Liver (tissue), 9 donors: ENCODE data around the gene RBM34. TPM values are rescaled to one million over a fixed set of nuclear protein-coding genes. Genes with fewer than 3 reads are reported as not detected.

ENCODE experiments used
- DNase-seq: peaks from one replicate; pipeline ENCODE4 v3.0.0-alpha.2; 2017; ENCODE audit warnings: low spot score
- H3K27ac ChIP-seq, 2 donors: one replicate each; pipeline ENCODE4 v1.7.0; 2013; ENCODE audit warnings: inconsistent platforms in 2 of 2, low read length in 2 of 2, control low read depth in 1 of 2, low read depth in 1 of 2, mild to moderate bottlenecking in 1 of 2
- H3K27me3 ChIP-seq, 4 donors: one replicate each; pipeline versions ENCODE4 v1.6.1 to v1.7.0; 2013; ENCODE audit warnings: low read length in 3 of 4, inconsistent platforms in 1 of 4, mild to moderate bottlenecking in 1 of 4, moderate library complexity in 1 of 4; ENCODE audit not compliant: control insufficient read depth in 4 of 4, insufficient read depth in 4 of 4
- H3K36me3 ChIP-seq, 4 donors: one replicate each; pipeline versions ENCODE4 v1.6.1 to v1.7.0; 2013; ENCODE audit warnings: low read length in 3 of 4, mild to moderate bottlenecking in 3 of 4, low read depth in 1 of 4, moderate library complexity in 1 of 4; ENCODE audit not compliant: control insufficient read depth in 4 of 4, insufficient read depth in 3 of 4
- H3K4me1 ChIP-seq, 4 donors: one replicate each; pipeline versions ENCODE4 v1.6.1 to v1.7.0; 2013; ENCODE audit warnings: low read length in 3 of 4, mild to moderate bottlenecking in 3 of 4, moderate library complexity in 1 of 4; ENCODE audit not compliant: control insufficient read depth in 4 of 4, insufficient read depth in 4 of 4
- H3K4me3 ChIP-seq, 3 donors: one replicate each; pipeline versions ENCODE4 v1.6.1 to v1.7.0; 2013; ENCODE audit warnings: low read length in 3 of 3, control low read depth in 1 of 3, low read depth in 1 of 3, mild to moderate bottlenecking in 1 of 3
- H3K9ac ChIP-seq, 2 donors: one replicate each; pipeline ENCODE4 v1.7.0; 2013; ENCODE audit warnings: low read length in 2 of 2, mild to moderate bottlenecking in 2 of 2, moderate library complexity in 2 of 2, control low read depth in 1 of 2, low read depth in 1 of 2
- H3K9me3 ChIP-seq, 4 donors: one replicate each; pipeline versions ENCODE4 v1.6.1 to v1.7.0; 2013; ENCODE audit warnings: low read length in 3 of 4; ENCODE audit not compliant: control insufficient read depth in 4 of 4
- ATF3 ChIP-seq: IDR thresholded peaks from 2 replicates; pipeline ENCODE4 v1.6.1; 2016; ENCODE audit warnings: antibody characterized with exemption
- CTCF ChIP-seq: fragments of 150-350 bp; IDR thresholded peaks from 2 replicates; pipeline ENCODE4 v1.5.1; 2017; ENCODE audit warnings: improper control_type of control experiment, low read depth, low read length; ENCODE audit not compliant: missing input control
- EGR1 ChIP-seq, 2 donors: IDR thresholded peaks; 2 replicates each; pipeline ENCODE4 v1.6.1; 2016 to 2018; ENCODE audit warnings: antibody characterized with exemption in 2 of 2, low read depth in 2 of 2
- FOXA1 ChIP-seq: IDR thresholded peaks from 2 replicates; pipeline ENCODE4 v1.6.1; 2016; ENCODE audit warnings: antibody characterized with exemption
- FOXA2 ChIP-seq: IDR thresholded peaks from 2 replicates; pipeline ENCODE4 v1.6.1; 2016; ENCODE audit warnings: antibody characterized with exemption
- GABPA ChIP-seq, 2 donors: IDR thresholded peaks in 1 of 2; conservative IDR thresholded peaks in 1 of 2; 2 replicates each; pipeline ENCODE4 v1.6.1; 2016; ENCODE audit warnings: antibody characterized with exemption in 2 of 2, mild to moderate bottlenecking in 1 of 2, moderate library complexity in 1 of 2
- HNF4A ChIP-seq, 2 donors: conservative IDR thresholded peaks; 2 replicates each; pipeline ENCODE4 v1.6.1; 2016; ENCODE audit warnings: antibody characterized with exemption in 2 of 2, mild to moderate bottlenecking in 2 of 2
- HNF4G ChIP-seq: IDR thresholded peaks from 2 replicates; pipeline ENCODE4 v1.6.1; 2016; ENCODE audit warnings: antibody characterized with exemption
- JUND ChIP-seq, 2 donors: IDR thresholded peaks; 2 replicates each; pipeline ENCODE4 v1.6.1; 2016; ENCODE audit warnings: antibody characterized with exemption in 2 of 2
- NR2F2 ChIP-seq: IDR thresholded peaks from 2 replicates; pipeline ENCODE4 v1.6.1; 2016; ENCODE audit warnings: antibody characterized with exemption
- RAD21 ChIP-seq, 2 donors: IDR thresholded peaks; 2 replicates each; pipeline ENCODE4 v1.6.1; 2016; ENCODE audit warnings: antibody characterized with exemption in 2 of 2, mild to moderate bottlenecking in 2 of 2
- RXRA ChIP-seq, 2 donors: IDR thresholded peaks; 2 replicates each; pipeline ENCODE4 v1.6.1; 2017 to 2018; ENCODE audit warnings: antibody characterized with exemption in 2 of 2, mild to moderate bottlenecking in 1 of 2
- SP1 ChIP-seq: IDR thresholded peaks from 2 replicates; pipeline ENCODE4 v1.6.1; 2018; ENCODE audit warnings: antibody characterized with exemption, mild to moderate bottlenecking
- TAF1 ChIP-seq: conservative IDR thresholded peaks from 2 replicates; pipeline ENCODE4 v1.6.1; 2016; ENCODE audit warnings: antibody characterized with exemption, mild to moderate bottlenecking
- ZBTB33 ChIP-seq: IDR thresholded peaks from 2 replicates; pipeline ENCODE4 v1.6.1; 2016; ENCODE audit warnings: antibody characterized with exemption
- WGBS: extraction: QIAGEN DNeasy Blood & Tissue Kit; methylation state at CpG from one replicate; pipeline ENCODE4 v1.1.7; 2013; 5-methylcytosine and 5-hydroxymethylcytosine counted together
- polyA plus RNA-seq, 2 donors: library from polyadenylated mRNA; stranded (reverse) in 1 of 2; unstranded in 1 of 2; fragments of 200-250 nt in 1 of 2; fragments of >200 nt in 1 of 2; fragmentation: Nextera tagmentation in 1 of 2; extraction: Ambion mirVana in 1 of 2; gene quantifications; one replicate each; pipeline versions ENCODE4 v1.2.1 to v1.2.3, GENCODE V29; 2013 to 2015
- total RNA-seq, 2 donors: library from RNA; depleted of rRNA; stranded (reverse); fragments of >200 nt; gene quantifications; one replicate each; pipeline ENCODE4 v1.2.3, GENCODE V29; 2014
- donor health status: healthy.
- donor health status: healthy.
- donor health status: healthy.
- donor health status: healthy.
- donor health status: healthy.

The RBM34 gene
- total and polyA plus RNA-seq, 4 donors = 15.6 to 30.2 (median 18.8) TPM

- Histone ChIP-seq H3K27ac (no peak overlapping the region), H3K4me3 (no peak overlapping the region), H3K9ac (no peak overlapping the region), H3K36me3 (peaks cover 16 to 29% (median 24%) of the 10 kb centered on the region in 4 donors), H3K4me1 (no peaks in the 10 kb centered on the region), H3K27me3 (no peaks in the 10 kb centered on the region), H3K9me3 (no peaks in the 10 kb centered on the region)
- no peak for TF ChIP-seq GABPA (IDR thresholded peaks at IDR 0.05 in 1 of 2, conservative IDR thresholded peaks at IDR 0.05 in 1 of 2)
- no peak for TF ChIP-seq HNF4A (conservative IDR thresholded peaks at IDR 0.05)
- TF ChIP-seq CTCF = no peak
- TF ChIP-seq TAF1 = no peak
- TF ChIP-seq NR2F2 = no peak
- no peak for TF ChIP-seq EGR1 (IDR thresholded peaks at IDR 0.05; ENCODE audit: low read depth in 2 of 2)
- no peak for TF ChIP-seq ATF3
- no peak for DNase-seq
- 96% methylated on average over 5 of the region's 5 CpGs for WGBS
Observed at GRCh38 chr1:235139315-235139714, 21.7 kb downstream of the RBM34 start.

- Histone ChIP-seq H3K9ac (no peak overlapping the region), H3K9me3 (no peaks in the 10 kb centered on the region), H3K27ac (no peak overlapping the region), H3K36me3 (peaks cover 18 to 27% (median 22%) of the 10 kb centered on the region in 4 donors), H3K4me3 (no peak overlapping the region), H3K27me3 (no peaks in the 10 kb centered on the region), H3K4me1 (no peaks in the 10 kb centered on the region)
- TF ChIP-seq ATF3 (no peak), NR2F2 (no peak), GABPA (IDR thresholded peaks at IDR 0.05 in 1 of 2, conservative IDR thresholded peaks at IDR 0.05 in 1 of 2) (no peak), CTCF (no peak), EGR1 (IDR thresholded peaks at IDR 0.05; ENCODE audit: low read depth in 2 of 2) (no peak), FOXA1 (no peak), HNF4G (no peak), RAD21 (IDR thresholded peaks at IDR 0.05) (no peak), FOXA2 (no peak), RXRA (IDR thresholded peaks at IDR 0.05) (no peak), ZBTB33 (no peak), SP1 (no peak), TAF1 (no peak), JUND (IDR thresholded peaks at IDR 0.05) (no peak)
- 85% methylated on average over 2 of the region's 2 CpGs for WGBS
- no peak for DNase-seq
Observed at GRCh38 chr1:235138821-235139220, 22.2 kb downstream of the RBM34 start.
